Measurements from ENCODE around the gene DAAM2.

Gene DAAM2

DNA sequence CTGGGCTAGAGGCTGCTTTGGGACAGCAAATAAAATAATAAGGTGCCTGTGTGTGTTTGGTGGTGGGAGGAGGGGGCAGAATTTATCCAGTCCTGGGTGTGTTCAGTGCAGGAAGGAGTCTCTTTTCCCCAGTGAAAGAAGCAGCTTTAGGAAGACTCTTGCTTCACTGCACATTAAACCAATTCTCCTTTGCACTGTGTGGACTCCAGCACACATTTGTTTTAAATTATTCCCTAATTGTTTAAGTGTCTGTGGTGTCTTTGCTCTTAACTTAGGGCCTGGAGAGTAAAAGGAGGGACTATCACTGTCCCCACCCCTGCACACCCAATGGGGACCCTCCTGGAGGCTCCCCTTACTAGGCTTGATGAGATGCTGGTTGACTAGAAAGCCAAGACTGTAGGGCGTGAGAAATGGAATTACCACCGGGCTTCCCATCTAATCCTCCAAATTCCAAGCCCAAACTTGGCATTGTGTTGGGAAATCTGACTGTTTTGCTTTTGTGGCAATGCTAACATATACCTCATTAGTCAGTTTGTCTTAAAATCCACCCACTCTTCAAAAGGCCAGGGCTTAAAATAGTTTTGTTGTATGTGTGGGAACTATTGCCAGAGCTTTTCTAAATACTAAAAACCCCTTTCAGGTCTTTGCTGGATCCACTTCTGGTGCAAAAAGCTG lies 13.5 kb upstream of the DAAM2 start:
- TF ChIP-seq POLR2A (IDR thresholded peaks at IDR 0.05; ENCODE audit: low read depth, low read length) (no peak), TAF1 (IDR thresholded peaks at IDR 0.05; ENCODE audit: low read depth, low read length) (no peak), SPI1 (IDR thresholded peaks at IDR 0.05; ENCODE audit: low read depth, low read length) (no peak), PAX5 (IDR thresholded peaks at IDR 0.05; ENCODE audit: insufficient read depth, low read length, severe bottlenecking) (no peak), POU2F2 (IDR thresholded peaks at IDR 0.05; ENCODE audit: low read depth, low read length) (no peak), POLR2AphosphoS5 (IDR thresholded peaks at IDR 0.05; ENCODE audit: low read depth, low read length) (no peak)
- no peak for DNase-seq (ENCODE audit: insufficient read length, low spot score)
- no peak for FAIRE-seq

DNA sequence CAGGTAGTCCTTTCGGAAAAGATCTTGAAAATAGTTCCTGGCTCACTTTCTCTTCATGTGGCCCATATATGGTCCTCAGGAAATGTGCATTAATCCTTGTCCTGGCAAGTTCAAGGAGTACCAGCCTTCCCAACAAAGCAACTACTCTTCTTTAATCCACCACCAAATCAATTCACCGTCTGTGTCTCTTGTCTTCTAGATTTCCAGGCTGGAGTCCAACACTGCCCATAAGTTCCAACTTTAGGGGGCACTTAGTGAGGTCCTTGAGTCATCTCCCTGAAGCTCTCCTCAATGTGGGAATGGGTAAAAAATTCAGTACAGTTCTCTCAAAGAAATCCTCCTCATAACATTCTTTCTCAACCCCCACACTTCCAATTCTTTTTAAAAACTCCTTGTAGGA lies 6.9 kb upstream of the DAAM2 start:
- TF ChIP-seq PAX5 (IDR thresholded peaks at IDR 0.05; ENCODE audit: insufficient read depth, low read length, severe bottlenecking): no peak
- TF ChIP-seq SPI1 (IDR thresholded peaks at IDR 0.05; ENCODE audit: low read depth, low read length): no peak
- no peak for TF ChIP-seq POLR2A (IDR thresholded peaks at IDR 0.05; ENCODE audit: low read depth, low read length)
- TF ChIP-seq TAF1 (IDR thresholded peaks at IDR 0.05; ENCODE audit: low read depth, low read length): no peak
- no peak for TF ChIP-seq POLR2AphosphoS5 (IDR thresholded peaks at IDR 0.05; ENCODE audit: low read depth, low read length)
- TF ChIP-seq POU2F2 (IDR thresholded peaks at IDR 0.05; ENCODE audit: low read depth, low read length): no peak
- FAIRE-seq: no peak
- DNase-seq (ENCODE audit: insufficient read length, low spot score): no peak

DNA sequence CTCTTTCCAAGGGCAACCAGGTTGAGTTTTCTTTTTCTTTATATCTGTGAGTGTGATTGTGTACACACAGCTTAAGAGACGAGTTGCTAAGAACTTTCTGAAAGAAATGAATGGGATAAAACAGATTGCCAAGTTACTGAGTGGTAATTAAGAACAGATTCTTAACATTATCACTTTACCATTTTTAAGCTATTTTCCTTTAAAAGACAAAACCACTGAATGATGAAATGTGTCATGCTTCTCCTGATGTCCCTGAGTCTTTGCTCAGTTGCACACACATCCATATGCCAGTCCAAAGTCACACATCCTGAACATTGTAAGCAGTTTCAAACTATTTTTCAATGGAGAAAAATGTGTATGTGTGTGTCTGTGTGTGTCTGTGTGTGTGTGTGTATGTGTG lies 5.5 kb upstream of the DAAM2 start:
- no peak for TF ChIP-seq POLR2A (IDR thresholded peaks at IDR 0.05; ENCODE audit: low read depth, low read length)
- no peak for TF ChIP-seq POU2F2 (IDR thresholded peaks at IDR 0.05; ENCODE audit: low read depth, low read length)
- TF ChIP-seq PAX5 (IDR thresholded peaks at IDR 0.05; ENCODE audit: insufficient read depth, low read length, severe bottlenecking): no peak
- no peak for TF ChIP-seq POLR2AphosphoS5 (IDR thresholded peaks at IDR 0.05; ENCODE audit: low read depth, low read length)
- TF ChIP-seq TAF1 (IDR thresholded peaks at IDR 0.05; ENCODE audit: low read depth, low read length): no peak
- no peak for TF ChIP-seq SPI1 (IDR thresholded peaks at IDR 0.05; ENCODE audit: low read depth, low read length)
- no peak for FAIRE-seq
- no peak for DNase-seq (ENCODE audit: insufficient read length, low spot score)

DNA sequence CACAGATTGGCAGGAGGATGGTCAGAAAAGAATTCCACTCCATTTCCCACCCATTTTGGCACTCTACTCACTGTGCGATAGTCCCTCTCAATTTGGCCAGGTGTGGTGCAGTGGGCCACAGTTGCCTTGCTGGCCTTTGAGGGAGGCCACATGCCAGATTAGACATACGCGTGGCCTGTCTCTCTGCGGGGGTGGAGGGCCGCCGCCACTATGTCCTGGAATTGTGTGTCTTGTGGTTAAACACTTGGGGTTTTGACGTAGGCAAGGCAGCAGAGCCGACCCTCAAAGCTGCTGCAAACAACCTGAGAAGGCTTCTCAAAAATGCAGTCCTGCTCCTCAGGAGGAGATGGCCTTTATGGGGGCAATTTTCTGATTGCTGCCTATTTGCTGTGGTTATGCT lies 4.9 kb upstream of the DAAM2 start:
- no peak for TF ChIP-seq POU2F2 (IDR thresholded peaks at IDR 0.05; ENCODE audit: low read depth, low read length)
- no peak for TF ChIP-seq PAX5 (IDR thresholded peaks at IDR 0.05; ENCODE audit: insufficient read depth, low read length, severe bottlenecking)
- no peak for TF ChIP-seq SPI1 (IDR thresholded peaks at IDR 0.05; ENCODE audit: low read depth, low read length)
- no peak for TF ChIP-seq TAF1 (IDR thresholded peaks at IDR 0.05; ENCODE audit: low read depth, low read length)
- no peak for TF ChIP-seq POLR2AphosphoS5 (IDR thresholded peaks at IDR 0.05; ENCODE audit: low read depth, low read length)
- TF ChIP-seq POLR2A (IDR thresholded peaks at IDR 0.05; ENCODE audit: low read depth, low read length): no peak
- no peak for DNase-seq (ENCODE audit: insufficient read length, low spot score)
- no peak for FAIRE-seq

DNA sequence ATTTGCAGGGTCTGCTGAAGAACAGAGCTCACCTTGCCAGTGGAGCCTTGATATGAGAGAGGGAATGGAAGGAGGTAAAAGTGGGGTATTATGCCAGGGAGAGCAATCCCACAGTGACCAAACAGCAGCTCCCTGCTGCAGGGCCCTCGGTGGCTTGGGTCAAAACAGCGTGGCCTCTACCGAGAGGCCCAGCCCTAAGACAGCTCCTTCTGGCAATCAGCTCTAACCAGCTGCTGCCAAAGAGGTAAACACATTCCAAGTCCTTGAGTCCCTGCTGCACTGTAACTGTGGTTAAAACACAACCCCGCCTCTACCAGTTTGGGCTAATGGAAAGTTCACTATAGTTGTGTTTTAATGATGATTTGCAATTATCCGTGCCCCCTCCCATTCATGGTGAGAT lies 1.4 kb upstream of the DAAM2 start:
- no peak for TF ChIP-seq POLR2A (IDR thresholded peaks at IDR 0.05; ENCODE audit: low read depth, low read length)
- no peak for TF ChIP-seq SPI1 (IDR thresholded peaks at IDR 0.05; ENCODE audit: low read depth, low read length)
- TF ChIP-seq POLR2AphosphoS5 (IDR thresholded peaks at IDR 0.05; ENCODE audit: low read depth, low read length): no peak
- TF ChIP-seq TAF1 (IDR thresholded peaks at IDR 0.05; ENCODE audit: low read depth, low read length): no peak
- no peak for TF ChIP-seq POU2F2 (IDR thresholded peaks at IDR 0.05; ENCODE audit: low read depth, low read length)
- no peak for TF ChIP-seq PAX5 (IDR thresholded peaks at IDR 0.05; ENCODE audit: insufficient read depth, low read length, severe bottlenecking)
- no peak for FAIRE-seq
- DNase-seq (ENCODE audit: insufficient read length, low spot score): no peak

DNA sequence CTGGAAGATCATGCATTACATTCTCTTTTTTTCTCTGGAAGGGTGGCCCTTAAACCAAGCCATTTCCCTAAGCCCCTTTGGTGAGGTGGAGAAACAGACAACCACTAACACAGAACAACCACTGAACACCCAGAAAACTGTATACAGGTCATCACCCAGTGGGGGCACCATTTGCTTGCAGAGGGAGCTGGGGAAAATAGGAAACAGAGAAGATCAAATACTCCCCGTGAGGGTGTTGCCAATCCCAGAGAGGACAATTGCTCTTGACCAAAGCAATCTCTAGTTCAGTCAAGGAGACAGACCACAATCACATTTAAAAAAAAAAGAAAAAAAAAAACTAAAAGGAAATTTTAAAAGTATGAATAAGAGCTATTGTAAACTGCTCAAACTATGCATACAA lies 865 bp upstream of the DAAM2 start:
- FAIRE-seq (no peak), DNase-seq (ENCODE audit: insufficient read length, low spot score) (no peak)
- TF ChIP-seq SPI1 (IDR thresholded peaks at IDR 0.05; ENCODE audit: low read depth, low read length) (no peak), PAX5 (IDR thresholded peaks at IDR 0.05; ENCODE audit: insufficient read depth, low read length, severe bottlenecking) (no peak), TAF1 (IDR thresholded peaks at IDR 0.05; ENCODE audit: low read depth, low read length) (no peak)

DNA sequence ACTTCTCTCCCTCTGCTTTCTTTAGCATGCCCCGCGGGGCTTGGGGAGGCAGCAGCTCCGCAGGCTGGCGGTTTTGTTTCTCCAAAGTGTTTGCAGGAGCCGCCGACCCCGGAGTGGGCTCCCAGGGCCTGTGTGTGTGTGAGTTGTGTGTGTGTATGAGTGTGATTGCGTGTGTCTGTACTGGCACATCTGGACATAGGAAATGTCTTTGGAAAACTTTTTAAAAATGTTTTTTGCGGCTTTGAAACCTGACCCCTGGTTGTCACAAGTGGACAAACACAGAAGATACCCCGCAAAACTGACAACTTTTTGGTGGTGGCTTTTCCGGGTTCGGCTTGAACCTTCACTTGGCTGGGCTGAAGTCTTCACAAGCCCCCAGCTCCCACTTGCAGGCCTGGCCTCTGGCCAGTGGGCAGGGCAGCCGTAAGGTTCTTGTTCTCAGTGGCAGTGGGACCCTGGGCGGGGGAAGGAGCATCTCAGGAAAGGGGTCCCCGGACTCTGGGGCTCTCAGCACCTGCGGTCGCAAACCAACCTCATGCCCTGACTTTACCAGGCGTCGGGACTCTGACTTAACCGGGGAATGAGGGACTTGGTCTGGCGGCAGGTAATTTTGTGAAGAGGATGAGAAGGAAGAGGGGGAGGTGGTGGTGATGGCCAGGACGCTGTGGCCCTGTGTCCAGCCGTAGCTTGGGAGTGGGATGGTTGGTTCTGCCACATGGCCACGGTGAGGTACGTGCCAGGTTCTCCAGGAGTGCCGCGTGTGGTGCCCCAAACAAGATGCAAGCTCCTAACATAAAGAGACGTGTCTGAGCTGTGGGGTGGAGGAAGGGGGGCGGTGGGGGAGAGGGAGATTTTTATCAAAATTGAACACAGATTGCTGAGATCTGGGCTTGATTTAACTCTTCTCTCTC lies 619 bp downstream of the DAAM2 start:
- TF ChIP-seq TAF1 (IDR thresholded peaks at IDR 0.05; ENCODE audit: low read depth, low read length): no peak
- TF ChIP-seq PAX5 (IDR thresholded peaks at IDR 0.05; ENCODE audit: insufficient read depth, low read length, severe bottlenecking): no peak
- no peak for TF ChIP-seq POU2F2 (IDR thresholded peaks at IDR 0.05; ENCODE audit: low read depth, low read length)
- TF ChIP-seq POLR2AphosphoS5 (IDR thresholded peaks at IDR 0.05; ENCODE audit: low read depth, low read length): no peak
- DNase-seq (ENCODE audit: insufficient read length, low spot score) (no peak), FAIRE-seq (no peak)

DNA sequence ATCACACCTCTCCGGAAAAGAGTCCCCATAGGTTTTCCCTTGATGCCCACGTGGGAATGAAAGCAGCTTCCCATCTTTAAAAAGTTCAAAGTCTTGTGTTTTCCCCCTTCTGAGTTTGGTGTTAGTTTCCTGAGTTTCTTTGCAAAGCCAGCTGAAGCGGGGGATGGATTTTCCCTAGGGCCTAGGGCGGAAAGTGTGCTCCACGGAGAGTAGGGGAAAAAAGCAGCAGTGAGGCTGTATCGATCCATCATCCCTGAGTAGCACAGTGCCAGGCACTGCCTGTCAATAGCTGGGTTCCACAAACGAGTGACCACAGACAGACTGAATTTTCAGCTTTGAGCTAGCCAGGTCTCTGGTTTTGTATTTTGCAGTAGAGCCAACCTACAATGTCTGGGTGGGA lies 1.3 kb downstream of the DAAM2 start:
- no peak for TF ChIP-seq TAF1 (IDR thresholded peaks at IDR 0.05; ENCODE audit: low read depth, low read length)
- TF ChIP-seq PAX5 (IDR thresholded peaks at IDR 0.05; ENCODE audit: insufficient read depth, low read length, severe bottlenecking): no peak
- TF ChIP-seq POU2F2 (IDR thresholded peaks at IDR 0.05; ENCODE audit: low read depth, low read length): no peak
- TF ChIP-seq POLR2A (IDR thresholded peaks at IDR 0.05; ENCODE audit: low read depth, low read length): no peak
- TF ChIP-seq SPI1 (IDR thresholded peaks at IDR 0.05; ENCODE audit: low read depth, low read length): no peak
- no peak for TF ChIP-seq POLR2AphosphoS5 (IDR thresholded peaks at IDR 0.05; ENCODE audit: low read depth, low read length)
- no peak for DNase-seq (ENCODE audit: insufficient read length, low spot score)
- no peak for FAIRE-seq

DNA sequence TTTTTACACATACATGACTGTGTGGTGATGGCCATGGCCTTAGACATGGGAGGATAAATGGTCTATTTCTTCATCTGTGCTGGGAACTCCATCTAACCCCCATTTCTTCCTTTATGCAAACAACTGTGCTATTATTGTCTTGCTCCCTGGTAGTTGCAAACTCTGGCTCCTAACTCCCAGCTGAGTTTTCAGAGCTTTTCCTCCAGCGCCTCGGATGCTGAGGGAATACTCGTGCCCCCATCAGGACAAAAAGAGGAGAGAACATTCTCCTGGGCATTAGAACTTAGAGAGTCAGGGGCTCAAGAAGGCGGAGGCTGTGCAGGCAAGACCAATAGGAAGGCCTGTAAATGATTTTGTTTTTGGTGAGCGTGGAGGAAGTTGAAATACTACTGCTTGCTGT lies 2.1 kb downstream of the DAAM2 start:
- no peak for DNase-seq (ENCODE audit: insufficient read length, low spot score)
- TF ChIP-seq SPI1 (IDR thresholded peaks at IDR 0.05; ENCODE audit: low read depth, low read length): no peak
- no peak for TF ChIP-seq POU2F2 (IDR thresholded peaks at IDR 0.05; ENCODE audit: low read depth, low read length)
- TF ChIP-seq POLR2A (IDR thresholded peaks at IDR 0.05; ENCODE audit: low read depth, low read length): no peak
- TF ChIP-seq PAX5 (IDR thresholded peaks at IDR 0.05; ENCODE audit: insufficient read depth, low read length, severe bottlenecking): no peak
- no peak for TF ChIP-seq POLR2AphosphoS5 (IDR thresholded peaks at IDR 0.05; ENCODE audit: low read depth, low read length)
- TF ChIP-seq TAF1 (IDR thresholded peaks at IDR 0.05; ENCODE audit: low read depth, low read length): no peak
- no peak for FAIRE-seq

All from GM12891 (cell line).